ENCODE measurements around the gene AGO1.

DNA sequence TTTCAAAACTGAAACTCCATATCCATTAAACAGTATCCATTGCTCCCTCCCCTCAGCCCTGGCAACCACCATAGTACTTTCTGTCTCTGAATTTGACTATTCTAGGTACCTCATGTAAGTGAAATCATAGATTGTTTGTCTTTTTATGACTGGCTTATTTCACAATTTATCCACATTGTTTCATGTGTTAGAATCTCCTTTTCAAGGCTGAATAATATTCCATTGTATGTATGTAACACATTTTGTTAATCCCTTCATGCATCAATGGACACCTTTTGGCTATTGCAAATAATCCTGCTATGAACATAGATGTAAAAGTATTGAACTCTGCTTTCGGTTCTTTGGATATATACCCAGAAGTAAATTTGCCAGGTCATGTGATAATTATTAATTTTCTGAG lies 85.4 kb downstream of the AGO1 start:
- TF ChIP-seq, protein P1, sequence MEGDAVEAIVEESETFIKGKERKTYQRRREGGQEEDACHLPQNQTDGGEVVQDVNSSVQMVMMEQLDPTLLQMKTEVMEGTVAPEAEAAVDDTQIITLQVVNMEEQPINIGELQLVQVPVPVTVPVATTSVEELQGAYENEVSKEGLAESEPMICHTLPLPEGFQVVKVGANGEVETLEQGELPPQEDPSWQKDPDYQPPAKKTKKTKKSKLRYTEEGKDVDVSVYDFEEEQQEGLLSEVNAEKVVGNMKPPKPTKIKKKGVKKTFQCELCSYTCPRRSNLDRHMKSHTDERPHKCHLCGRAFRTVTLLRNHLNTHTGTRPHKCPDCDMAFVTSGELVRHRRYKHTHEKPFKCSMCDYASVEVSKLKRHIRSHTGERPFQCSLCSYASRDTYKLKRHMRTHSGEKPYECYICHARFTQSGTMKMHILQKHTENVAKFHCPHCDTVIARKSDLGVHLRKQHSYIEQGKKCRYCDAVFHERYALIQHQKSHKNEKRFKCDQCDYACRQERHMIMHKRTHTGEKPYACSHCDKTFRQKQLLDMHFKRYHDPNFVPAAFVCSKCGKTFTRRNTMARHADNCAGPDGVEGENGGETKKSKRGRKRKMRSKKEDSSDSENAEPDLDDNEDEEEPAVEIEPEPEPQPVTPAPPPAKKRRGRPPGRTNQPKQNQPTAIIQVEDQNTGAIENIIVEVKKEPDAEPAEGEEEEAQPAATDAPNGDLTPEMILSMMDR (IDR thresholded peaks at IDR 0.05): no peak
- TF ChIP-seq POLR2A (IDR thresholded peaks at IDR 0.05): no peak

All from heart left ventricle (tissue), 13 donors.